ENCODE data around the gene NDUFB11.
A peak's percentile ranks its signal among the peaks of the same experiment; 100 is the strongest.
"Not testable (repeated sequence)": the region's sequence is repeated elsewhere in the genome, so short reads cannot be mapped to it uniquely, and the experiment has no call there.

NDUFB11 gene

GRCh38 chrX:47156611-47157520, 12.4 kb upstream of the NDUFB11 start:
- Histone ChIP-seq H3K4me1 (ENCODE audit: control insufficient read depth, insufficient read depth, low read length) (no peaks in the 10 kb centered on the region), H3K9ac (ENCODE audit: low read length) (no peak overlapping the region), H3K27me3 (ENCODE audit: control insufficient read depth, insufficient read depth, low read length) (no peaks in the 10 kb centered on the region), H3K4me3 (ENCODE audit: low read length) (no peak overlapping the region), H3K27ac (ENCODE audit: low read depth, low read length) (no peak overlapping the region), H3K36me3 (ENCODE audit: control insufficient read depth, insufficient read depth, low read length) (peaks cover 5% of the 10 kb centered on the region)

GRCh38 chrX:47151435-47151834, 6.9 kb upstream of the NDUFB11 start:
- no peak overlapping the region for H3K27ac ChIP-seq (ENCODE audit: low read depth, low read length)
- H3K9ac ChIP-seq (ENCODE audit: low read length) = no peak overlapping the region
- H3K36me3 ChIP-seq (ENCODE audit: control insufficient read depth, insufficient read depth, low read length) = peaks cover under 1% of the 10 kb centered on the region
- H3K27me3 ChIP-seq (ENCODE audit: control insufficient read depth, insufficient read depth, low read length) = no peaks in the 10 kb centered on the region
- peaks cover 4% of the 10 kb centered on the region for H3K4me1 ChIP-seq (ENCODE audit: control insufficient read depth, insufficient read depth, low read length)
- H3K4me3 ChIP-seq (ENCODE audit: low read length) = no peak overlapping the region

- no peaks in the 10 kb centered on the region for H3K36me3 ChIP-seq (ENCODE audit: control insufficient read depth, insufficient read depth, low read length)
- no peak overlapping the region for H3K4me3 ChIP-seq (ENCODE audit: low read length)
- H3K4me1 ChIP-seq (ENCODE audit: control insufficient read depth, insufficient read depth, low read length) = peaks cover 7% of the 10 kb centered on the region
- H3K27me3 ChIP-seq (ENCODE audit: control insufficient read depth, insufficient read depth, low read length) = no peaks in the 10 kb centered on the region
- no peak overlapping the region for H3K9ac ChIP-seq (ENCODE audit: low read length)
- no peak overlapping the region for H3K27ac ChIP-seq (ENCODE audit: low read depth, low read length)
Observed at GRCh38 chrX:47148946-47149345, 4.4 kb upstream of the NDUFB11 start.

GRCh38 chrX:47146936-47147859, 2.7 kb upstream of the NDUFB11 start:
- Histone ChIP-seq H3K4me3 (ENCODE audit: low read length) (no peak overlapping the region), H3K27me3 (ENCODE audit: control insufficient read depth, insufficient read depth, low read length) (no peaks in the 10 kb centered on the region), H3K36me3 (ENCODE audit: control insufficient read depth, insufficient read depth, low read length) (no peaks in the 10 kb centered on the region), H3K4me1 (ENCODE audit: control insufficient read depth, insufficient read depth, low read length) (peaks cover 7% of the 10 kb centered on the region), H3K27ac (ENCODE audit: low read depth, low read length) (no peak overlapping the region), H3K9ac (ENCODE audit: low read length) (no peak overlapping the region)

GRCh38 chrX:47146121-47146935, 1.8 kb upstream of the NDUFB11 start:
- H3K27ac ChIP-seq (ENCODE audit: low read depth, low read length) = peak overlapping the region; percentile 6
- peak overlapping the region; percentile 11 for H3K9ac ChIP-seq (ENCODE audit: low read length)
- peaks cover 7% of the 10 kb centered on the region for H3K4me1 ChIP-seq (ENCODE audit: control insufficient read depth, insufficient read depth, low read length)
- no peaks in the 10 kb centered on the region for H3K36me3 ChIP-seq (ENCODE audit: control insufficient read depth, insufficient read depth, low read length)
- no peaks in the 10 kb centered on the region for H3K27me3 ChIP-seq (ENCODE audit: control insufficient read depth, insufficient read depth, low read length)
- peak overlapping the region; percentile 73 for H3K4me3 ChIP-seq (ENCODE audit: low read length)

GRCh38 chrX:47145395-47146120, 1.1 kb upstream of the NDUFB11 start:
- H3K4me1 ChIP-seq (ENCODE audit: control insufficient read depth, insufficient read depth, low read length) = peaks cover 7% of the 10 kb centered on the region
- H3K27ac ChIP-seq (ENCODE audit: low read depth, low read length) = peak overlapping the region; percentile 94
- H3K4me3 ChIP-seq (ENCODE audit: low read length) = peak overlapping the region; percentile 73
- peak overlapping the region; percentile 67 for H3K9ac ChIP-seq (ENCODE audit: low read length)
- no peaks in the 10 kb centered on the region for H3K27me3 ChIP-seq (ENCODE audit: control insufficient read depth, insufficient read depth, low read length)
- H3K36me3 ChIP-seq (ENCODE audit: control insufficient read depth, insufficient read depth, low read length) = no peaks in the 10 kb centered on the region

- Histone ChIP-seq H3K9ac (ENCODE audit: low read length) (peak overlapping the region; percentile 45), H3K36me3 (ENCODE audit: control insufficient read depth, insufficient read depth, low read length) (no peaks in the 10 kb centered on the region), H3K27me3 (ENCODE audit: control insufficient read depth, insufficient read depth, low read length) (no peaks in the 10 kb centered on the region), H3K4me1 (ENCODE audit: control insufficient read depth, insufficient read depth, low read length) (peaks cover 7% of the 10 kb centered on the region), H3K27ac (ENCODE audit: low read depth, low read length) (peak overlapping the region; percentile 94), H3K4me3 (ENCODE audit: low read length) (peak overlapping the region; percentile 73)
Observed at GRCh38 chrX:47143894-47144625, 442 bp downstream of the NDUFB11 start.

GRCh38 chrX:47138171-47138570, 6.3 kb downstream of the NDUFB11 start:
- H3K4me3 ChIP-seq (ENCODE audit: low read length) = no peak overlapping the region
- H3K4me1 ChIP-seq (ENCODE audit: control insufficient read depth, insufficient read depth, low read length) = no peaks in the 10 kb centered on the region
- no peak overlapping the region for H3K9ac ChIP-seq (ENCODE audit: low read length)
- H3K36me3 ChIP-seq (ENCODE audit: control insufficient read depth, insufficient read depth, low read length) = no peaks in the 10 kb centered on the region
- H3K27ac ChIP-seq (ENCODE audit: low read depth, low read length) = no peak overlapping the region
- H3K27me3 ChIP-seq (ENCODE audit: control insufficient read depth, insufficient read depth, low read length) = no peaks in the 10 kb centered on the region

GRCh38 chrX:47135650-47136049, 8.9 kb downstream of the NDUFB11 start:
- H3K4me3 ChIP-seq (ENCODE audit: low read length); H3K27me3 ChIP-seq (ENCODE audit: control insufficient read depth, insufficient read depth, low read length); H3K4me1 ChIP-seq (ENCODE audit: control insufficient read depth, insufficient read depth, low read length); H3K36me3 ChIP-seq (ENCODE audit: control insufficient read depth, insufficient read depth, low read length); H3K27ac ChIP-seq (ENCODE audit: low read depth, low read length); H3K9ac ChIP-seq (ENCODE audit: low read length): not testable (repeated sequence)

GRCh38 chrX:47133493-47133892, 11.0 kb downstream of the NDUFB11 start:
- Histone ChIP-seq H3K9ac (ENCODE audit: low read length) (no peak overlapping the region), H3K4me3 (ENCODE audit: low read length) (no peak overlapping the region), H3K4me1 (ENCODE audit: control insufficient read depth, insufficient read depth, low read length) (no peaks in the 10 kb centered on the region), H3K36me3 (ENCODE audit: control insufficient read depth, insufficient read depth, low read length) (no peaks in the 10 kb centered on the region), H3K27ac (ENCODE audit: low read depth, low read length) (no peak overlapping the region), H3K27me3 (ENCODE audit: control insufficient read depth, insufficient read depth, low read length) (no peaks in the 10 kb centered on the region)

GRCh38 chrX:47129899-47130358, 14.6 kb downstream of the NDUFB11 start:
- Histone ChIP-seq H3K27me3 (ENCODE audit: control insufficient read depth, insufficient read depth, low read length) (no peaks in the 10 kb centered on the region), H3K4me1 (ENCODE audit: control insufficient read depth, insufficient read depth, low read length) (no peaks in the 10 kb centered on the region), H3K9ac (ENCODE audit: low read length) (no peak overlapping the region), H3K27ac (ENCODE audit: low read depth, low read length) (no peak overlapping the region), H3K36me3 (ENCODE audit: control insufficient read depth, insufficient read depth, low read length) (no peaks in the 10 kb centered on the region), H3K4me3 (ENCODE audit: low read length) (peak overlapping the region; percentile 76)
